Stimulated activated CD4-positive, alpha-beta T cell treated with anti-CD3 and anti-CD28 coated beads, TNF-alpha, amount 100 ng/mL, for 4 hours (primary cell): ENCODE data around the gene CPA5.

Source experiments
- DNase-seq, 3 experiments: peaks; one replicate each; pipeline ENCODE4 v3.0.0-alpha.2; 2020; ENCODE audit warnings: low read depth in 3 of 3

Gene CPA5

DNA sequence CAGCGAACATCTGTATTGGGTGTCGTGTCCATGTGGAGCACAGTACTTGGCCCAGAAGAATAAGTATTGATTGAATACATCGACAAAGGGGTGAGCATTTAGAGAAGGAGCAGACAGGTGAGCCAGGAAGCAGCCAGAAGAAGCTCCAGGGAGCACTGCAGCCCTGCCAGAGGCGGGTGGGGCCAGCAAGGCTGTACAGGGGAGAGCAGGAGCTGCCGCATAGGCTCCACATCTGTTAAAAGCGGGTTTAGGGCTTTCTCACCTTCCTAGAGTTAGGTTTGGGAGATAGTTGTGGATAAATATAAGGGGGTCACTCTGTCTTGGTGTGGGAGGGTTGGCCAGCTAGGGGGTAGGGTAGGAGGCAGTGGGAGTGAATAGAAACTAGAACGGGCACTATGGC is 34.4 kb downstream of the CPA5 start:
- DNase-seq = no peak

DNA sequence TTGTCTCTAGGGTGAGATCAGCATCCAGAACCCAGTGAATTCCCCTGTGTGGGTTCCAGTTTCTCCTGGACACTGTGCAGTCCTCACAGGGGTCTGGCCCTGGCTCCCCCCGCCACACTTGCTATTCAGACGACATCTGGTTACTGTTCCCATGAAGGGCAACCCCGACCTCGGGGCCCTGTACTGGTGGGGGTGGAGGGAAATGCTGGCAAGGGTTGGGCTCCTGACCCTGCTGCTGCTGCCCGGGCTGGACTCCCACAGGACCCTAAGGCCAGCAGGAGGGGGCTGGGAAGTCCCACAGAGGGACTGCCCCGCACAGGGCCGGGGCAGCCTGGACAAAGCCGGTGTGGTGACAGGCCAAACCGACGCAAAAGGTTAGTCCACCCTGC is 34.9 kb downstream of the CPA5 start:
- no peak for DNase-seq

DNA sequence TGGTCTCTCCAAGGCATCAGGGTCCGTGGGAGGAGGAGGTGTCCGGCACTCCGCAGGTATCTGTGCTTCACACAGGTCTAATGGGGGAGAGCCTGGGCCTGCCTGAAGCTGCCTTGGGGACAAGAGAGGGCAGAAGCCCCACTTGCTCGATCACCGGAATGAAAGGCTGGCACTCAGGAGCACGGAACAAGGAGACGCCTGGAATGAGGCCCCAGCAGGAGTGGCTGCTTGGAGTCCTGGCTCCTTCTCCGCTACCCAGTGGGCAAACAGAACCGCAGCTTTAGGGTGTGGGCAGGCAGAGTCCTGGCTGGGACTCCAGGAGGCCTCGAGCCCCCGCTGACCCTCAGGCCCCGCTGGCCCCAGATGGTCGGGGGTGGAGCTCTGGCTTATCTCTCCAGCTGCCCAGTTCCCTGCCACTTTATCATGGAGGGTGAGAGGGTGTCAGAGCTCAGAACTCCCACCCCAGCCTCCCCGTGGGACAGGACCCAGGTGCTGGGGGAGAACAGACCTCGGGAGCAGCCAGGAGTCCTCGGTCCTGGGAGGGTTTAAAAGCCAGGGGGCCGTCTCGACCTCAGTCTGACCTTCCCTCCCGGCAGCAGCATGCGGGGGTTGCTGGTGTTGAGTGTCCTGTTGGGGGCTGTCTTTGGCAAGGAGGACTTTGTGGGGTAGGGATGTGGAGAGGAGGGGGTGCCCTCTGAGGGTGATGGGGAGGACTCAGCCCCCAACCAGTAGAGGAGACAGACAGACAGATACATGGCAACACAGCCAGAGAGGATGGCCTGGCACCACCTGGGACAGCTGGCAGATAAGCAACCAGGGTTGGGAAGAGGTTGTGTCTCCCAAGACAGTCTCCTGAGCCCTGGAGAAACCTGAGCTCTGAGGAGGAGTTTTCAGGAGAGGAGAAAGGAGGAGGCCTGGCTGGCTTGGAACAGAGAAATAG is 35.6 kb downstream of the CPA5 start, which contains the start of gene CPA1:
Gene CPA1, plus strand, starts transcription at position 574 of the 940 bp plus-strand sequence. Its CDS starts 27 bp downstream, at position 601.
- no peak for DNase-seq

DNA sequence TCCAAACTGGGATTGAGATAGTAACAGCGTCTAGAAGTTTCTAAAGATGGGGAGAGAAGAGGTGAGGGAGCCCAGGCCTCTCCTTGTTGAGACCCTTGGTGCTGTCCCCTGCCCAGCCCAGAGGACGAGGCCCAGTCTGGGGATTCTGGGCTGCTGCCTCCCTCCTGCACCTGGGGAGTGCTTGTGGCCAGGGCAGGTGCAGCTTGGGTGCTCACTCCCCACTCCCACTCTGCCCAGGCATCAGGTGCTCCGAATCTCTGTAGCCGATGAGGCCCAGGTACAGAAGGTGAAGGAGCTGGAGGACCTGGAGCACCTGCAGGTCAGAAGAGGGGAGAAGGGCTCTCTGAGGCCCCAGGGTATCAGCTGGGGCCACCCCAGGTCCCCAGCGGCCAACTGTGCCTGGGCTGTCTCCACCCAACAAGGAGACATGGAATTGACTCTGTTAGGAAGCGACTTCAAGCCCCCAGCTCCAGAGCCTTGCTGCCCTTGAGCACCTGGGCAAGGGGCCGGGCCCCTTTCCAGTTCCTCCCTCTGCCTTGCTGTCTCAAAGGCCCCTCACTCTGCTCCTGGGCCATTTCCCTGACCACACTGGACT is 36.3 kb downstream of the CPA5 start:
- DNase-seq = no peak

DNA sequence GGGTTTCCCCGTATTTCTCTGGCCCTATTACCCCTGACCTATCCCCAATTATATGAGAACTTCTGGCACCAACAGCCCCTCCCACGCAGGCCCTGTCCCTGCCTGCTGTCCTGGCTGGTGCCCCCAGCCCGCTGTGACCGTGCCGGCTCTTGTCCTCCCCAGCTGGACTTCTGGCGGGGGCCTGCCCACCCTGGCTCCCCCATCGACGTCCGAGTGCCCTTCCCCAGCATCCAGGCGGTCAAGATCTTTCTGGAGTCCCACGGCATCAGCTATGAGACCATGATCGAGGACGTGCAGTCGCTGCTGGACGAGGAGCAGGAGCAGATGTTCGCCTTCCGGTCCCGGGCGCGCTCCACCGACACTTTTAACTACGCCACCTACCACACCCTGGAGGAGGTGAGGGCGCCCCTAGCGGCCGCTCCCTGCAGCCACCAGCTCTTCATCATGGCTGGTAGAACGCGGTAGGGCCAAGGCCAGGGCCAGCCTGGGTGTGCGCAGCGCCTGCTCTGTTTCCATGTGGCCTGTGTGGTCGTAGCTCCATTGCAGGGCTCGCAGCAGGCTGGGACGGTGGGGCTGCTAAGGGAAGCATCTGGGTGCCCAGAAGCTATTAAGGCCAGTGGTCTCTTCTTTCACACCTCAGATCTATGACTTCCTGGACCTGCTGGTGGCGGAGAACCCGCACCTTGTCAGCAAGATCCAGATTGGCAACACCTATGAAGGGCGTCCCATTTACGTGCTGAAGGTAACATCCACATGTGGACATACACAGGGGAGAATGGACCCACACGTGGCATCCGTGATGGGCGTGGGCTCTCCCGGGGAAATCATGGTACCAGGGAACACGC is 37.1 kb downstream of the CPA5 start:
- no peak for DNase-seq

DNA sequence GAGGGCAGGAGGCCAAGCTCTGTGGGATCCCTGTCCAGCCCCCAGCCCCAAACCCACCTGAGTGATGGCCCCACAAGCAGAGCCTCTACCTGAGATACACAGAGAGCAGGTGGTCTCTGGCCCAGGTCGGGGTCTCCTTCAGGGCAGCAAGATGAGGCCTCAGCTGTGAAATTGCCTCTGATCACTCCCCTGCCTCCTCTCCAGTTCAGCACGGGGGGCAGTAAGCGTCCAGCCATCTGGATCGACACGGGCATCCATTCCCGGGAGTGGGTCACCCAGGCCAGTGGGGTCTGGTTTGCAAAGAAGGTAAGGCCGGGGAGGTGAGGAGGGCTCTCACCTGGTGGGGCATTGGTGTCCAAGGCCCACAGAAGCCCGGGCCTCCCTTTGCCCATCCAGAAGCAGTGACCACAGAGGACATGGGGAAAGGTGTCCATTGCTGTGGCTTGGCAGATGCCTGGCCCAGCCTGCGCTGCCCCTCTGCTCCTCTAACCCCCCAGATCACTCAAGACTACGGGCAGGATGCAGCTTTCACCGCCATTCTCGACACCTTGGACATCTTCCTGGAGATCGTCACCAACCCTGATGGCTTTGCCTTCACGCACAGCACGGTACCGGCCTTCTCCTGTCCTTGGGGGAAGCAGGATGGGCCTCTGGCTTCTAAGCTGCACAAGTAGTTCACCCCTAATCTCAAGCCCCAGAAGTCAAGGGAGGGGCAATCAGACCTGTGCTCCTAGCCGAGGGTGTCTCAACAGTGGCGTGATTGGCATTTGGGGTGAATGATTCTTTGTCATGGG is 38.8 kb downstream of the CPA5 start:
- DNase-seq = no peak

DNA sequence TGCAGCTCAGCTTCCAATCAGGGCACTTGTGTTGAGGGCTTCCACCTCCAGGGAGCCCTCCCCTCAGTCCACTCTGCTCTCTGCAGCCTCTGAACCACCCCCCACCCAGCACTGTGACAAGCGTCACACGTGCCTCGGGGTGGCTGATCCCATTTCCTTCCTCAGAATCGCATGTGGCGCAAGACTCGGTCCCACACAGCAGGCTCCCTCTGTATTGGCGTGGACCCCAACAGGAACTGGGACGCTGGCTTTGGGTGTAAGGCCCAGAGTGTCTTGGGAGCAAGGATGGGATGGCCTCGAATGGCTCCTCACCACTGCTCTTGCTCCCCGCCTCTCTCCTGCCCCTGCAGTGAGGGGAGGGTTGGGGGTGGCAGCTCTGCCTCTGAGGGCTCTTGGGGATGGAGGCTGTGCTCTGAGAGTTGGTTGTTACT is 39.8 kb downstream of the CPA5 start:
- no peak for DNase-seq

DNA sequence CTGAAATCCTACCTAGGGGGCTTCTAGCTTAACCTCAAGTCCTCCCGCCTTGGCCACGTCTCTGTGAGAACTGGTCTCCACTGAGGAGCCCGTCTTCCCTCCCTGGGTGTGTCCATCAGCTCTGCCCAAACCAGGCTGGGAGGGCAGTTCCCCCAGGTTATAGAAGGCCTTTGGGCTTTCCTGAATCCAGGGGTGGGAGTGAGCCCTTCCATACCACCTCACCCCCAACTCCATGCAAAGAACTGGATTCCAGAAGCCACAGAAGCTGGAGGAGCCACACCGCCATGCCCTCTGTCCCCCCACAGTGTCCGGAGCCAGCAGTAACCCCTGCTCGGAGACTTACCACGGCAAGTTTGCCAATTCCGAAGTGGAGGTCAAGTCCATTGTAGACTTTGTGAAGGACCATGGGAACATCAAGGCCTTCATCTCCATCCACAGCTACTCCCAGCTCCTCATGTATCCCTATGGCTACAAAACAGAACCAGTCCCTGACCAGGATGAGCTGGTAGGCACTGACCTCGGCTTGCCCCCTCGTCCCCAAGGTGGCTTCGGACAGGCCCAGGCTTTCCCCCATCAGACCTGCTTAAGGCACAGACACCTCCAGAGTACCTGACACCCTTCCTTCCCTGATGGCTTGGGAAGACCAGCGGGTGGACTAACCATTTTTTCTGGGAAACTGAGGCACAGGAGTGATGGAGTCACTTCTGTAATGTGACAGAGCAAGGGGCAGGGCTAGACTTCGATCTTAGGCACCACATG is 40.4 kb downstream of the CPA5 start:
- DNase-seq = no peak

DNA sequence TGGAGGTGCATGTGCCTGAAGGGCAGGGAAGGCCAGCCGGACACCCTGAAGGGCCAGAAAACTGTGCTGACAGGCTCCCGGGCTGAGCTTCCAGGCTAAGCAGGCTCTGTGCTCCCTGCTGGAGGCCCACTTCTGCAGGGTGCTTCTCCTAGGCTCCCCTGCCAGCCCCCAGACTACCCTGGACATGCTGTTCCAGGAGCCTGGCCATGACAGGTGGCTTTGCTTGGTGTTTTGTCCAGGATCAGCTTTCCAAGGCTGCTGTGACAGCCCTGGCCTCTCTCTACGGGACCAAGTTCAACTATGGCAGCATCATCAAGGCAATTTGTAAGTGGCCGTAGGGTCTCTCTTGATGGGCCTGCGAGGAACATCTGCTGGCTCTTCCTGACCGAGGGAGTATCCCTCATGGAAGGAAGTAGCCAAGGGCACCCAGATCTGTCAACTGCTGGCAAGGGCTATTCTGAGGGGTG is 41.0 kb downstream of the CPA5 start:
- no peak for DNase-seq

DNA sequence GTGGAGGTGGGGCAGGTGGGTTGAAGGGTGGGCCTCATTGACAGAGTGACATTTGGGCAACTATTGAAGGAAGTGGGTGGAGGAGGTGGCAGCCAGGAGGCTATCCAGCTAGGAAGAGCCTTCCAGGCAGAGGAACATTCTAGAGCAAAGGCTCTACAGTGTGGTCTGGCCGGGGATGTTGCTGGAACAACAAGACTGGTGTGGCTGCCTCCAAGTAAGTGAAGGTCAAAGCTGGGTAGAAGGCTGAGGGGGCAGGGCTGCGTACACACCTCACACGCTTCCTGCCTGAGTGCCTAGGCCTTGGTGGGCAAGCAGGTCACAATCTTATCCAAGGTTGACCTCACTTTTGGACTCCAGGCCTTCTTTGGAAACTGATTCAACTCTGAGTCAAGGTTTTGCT is 42.3 kb downstream of the CPA5 start:
- DNase-seq = no peak

DNA sequence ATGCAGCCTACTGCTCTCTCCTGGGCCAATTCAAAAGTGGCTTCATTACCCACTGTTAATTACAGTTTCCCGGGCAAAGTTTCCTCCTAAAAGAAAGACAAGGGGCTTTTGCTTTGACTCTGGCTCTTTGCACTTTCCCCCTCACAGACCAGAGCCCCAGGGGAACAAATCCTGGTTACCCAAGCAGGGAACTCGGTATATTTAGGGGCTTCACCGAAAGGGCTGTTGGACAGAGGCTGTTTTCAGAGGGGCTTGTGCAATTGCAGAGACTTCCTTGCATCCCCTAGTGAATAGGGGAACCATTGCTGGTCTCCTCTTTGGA is 42.7 kb downstream of the CPA5 start:
- DNase-seq = no peak

DNA sequence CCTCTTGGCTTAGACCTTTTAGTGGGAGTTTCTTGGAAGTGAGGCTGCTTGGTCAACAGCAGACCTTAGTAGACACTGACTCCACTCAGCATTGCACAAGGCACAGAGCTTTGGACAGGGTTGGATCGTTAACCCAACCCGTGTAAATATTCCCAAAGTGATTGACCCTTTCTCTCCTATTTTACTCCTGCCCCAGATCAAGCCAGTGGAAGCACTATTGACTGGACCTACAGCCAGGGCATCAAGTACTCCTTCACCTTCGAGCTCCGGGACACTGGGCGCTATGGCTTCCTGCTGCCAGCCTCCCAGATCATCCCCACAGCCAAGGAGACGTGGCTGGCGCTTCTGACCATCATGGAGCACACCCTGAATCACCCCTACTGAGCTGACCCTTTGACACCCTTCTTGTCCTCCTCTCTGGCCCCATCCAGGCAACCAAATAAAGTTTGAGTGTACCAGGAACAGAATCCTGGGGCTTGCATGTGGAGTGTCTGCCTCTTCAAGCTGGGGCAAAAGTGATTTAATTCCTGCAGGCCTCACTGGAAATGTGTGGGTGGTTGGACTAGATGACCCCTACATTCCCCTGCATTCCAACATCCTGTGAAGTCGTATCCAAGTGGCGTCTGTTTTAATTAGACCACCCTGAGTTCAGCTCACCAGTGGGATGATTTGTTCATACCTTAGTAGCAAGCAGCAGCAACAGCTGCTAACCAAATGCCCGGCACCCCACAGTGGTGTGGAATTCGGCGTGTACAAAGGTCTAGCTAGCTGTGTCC is 43.2 kb downstream of the CPA5 start:
- no peak for DNase-seq

DNA sequence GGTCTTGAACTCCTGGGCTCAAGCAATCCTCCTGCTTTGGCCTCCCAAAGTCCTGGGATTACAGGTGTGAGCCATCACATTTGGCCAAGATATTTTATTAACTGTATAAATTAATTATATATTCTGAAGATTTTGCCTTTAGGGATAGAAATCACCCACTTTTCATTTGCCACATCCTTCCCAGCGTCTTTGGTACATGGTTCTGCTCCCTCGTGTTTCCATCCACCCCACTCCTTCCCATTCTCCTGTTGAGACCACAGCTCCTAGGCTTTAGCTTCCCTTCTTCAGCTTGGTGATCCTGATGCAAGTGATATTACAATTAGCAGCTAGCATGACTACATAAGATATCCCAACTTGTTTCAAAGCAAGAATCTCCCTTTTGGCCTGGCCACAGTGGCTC is 44.1 kb downstream of the CPA5 start:
- DNase-seq = no peak

DNA sequence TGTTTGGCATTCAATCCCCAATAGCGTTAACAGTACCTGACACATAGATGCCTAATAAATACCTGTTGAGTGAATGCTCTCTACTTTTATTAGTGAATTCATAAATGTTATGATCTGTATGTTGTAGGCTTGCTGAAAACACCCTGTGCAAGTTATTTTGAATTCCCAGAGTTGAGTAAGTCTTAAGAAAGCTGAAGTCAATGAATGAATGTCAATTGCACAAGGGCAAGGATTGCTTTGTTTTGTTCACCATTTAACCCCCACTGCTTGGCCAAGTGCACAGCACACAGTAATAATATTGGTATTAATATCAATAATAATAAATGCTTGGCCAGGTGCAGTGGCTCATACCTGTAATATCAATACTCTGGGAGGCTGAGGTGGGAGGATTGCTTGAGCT is 45.9 kb downstream of the CPA5 start:
- no peak for DNase-seq

DNA sequence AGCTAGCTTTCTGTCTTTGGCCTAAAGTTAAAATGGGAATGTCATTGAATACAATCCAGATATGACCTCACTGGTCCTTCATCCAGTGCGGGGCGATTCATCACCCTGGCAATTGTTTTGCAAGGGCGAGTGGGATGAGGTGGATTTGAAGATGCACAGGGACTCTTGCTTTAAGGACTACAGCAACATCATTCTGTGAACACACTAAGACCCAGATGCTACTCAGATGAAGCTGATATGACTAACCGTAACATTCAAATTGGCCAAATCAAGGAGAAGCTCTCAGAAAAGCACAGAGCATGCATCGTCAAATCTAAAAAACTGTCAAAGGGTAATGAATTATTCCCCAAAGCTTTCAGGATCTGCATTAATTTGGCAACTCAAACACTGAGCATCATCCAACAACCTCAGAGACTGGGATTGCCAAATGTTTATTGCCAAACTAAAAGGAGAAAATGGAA is 48.5 kb downstream of the CPA5 start:
- no peak for DNase-seq

DNA sequence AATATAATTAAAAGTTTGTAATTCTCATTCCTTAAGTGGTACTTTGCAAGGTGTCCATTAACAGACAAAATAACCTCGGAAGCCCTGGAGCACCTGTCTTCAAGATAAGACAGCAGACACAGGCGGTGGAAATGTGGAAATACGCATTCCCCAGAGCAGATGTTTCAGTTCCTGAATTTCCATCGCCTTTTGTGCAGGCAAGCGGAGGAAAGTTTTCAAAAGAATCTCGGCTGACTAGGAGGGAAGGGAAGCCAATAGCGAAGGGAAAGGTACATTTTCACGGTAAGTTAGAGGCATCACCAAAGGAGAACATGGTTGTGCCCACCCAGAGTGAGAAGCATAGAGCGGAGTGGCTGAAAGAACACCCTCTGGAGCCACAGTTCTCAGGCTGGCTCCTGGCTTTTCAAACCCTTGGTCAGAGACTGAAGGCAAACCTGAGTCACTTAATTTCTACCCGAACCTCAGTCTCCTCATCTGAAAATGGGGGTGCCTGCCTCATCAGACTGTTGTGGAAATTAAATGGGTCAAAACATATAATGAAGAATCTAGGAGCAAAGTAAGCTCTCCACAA is 49.3 kb downstream of the CPA5 start:
- no peak for DNase-seq

DNA sequence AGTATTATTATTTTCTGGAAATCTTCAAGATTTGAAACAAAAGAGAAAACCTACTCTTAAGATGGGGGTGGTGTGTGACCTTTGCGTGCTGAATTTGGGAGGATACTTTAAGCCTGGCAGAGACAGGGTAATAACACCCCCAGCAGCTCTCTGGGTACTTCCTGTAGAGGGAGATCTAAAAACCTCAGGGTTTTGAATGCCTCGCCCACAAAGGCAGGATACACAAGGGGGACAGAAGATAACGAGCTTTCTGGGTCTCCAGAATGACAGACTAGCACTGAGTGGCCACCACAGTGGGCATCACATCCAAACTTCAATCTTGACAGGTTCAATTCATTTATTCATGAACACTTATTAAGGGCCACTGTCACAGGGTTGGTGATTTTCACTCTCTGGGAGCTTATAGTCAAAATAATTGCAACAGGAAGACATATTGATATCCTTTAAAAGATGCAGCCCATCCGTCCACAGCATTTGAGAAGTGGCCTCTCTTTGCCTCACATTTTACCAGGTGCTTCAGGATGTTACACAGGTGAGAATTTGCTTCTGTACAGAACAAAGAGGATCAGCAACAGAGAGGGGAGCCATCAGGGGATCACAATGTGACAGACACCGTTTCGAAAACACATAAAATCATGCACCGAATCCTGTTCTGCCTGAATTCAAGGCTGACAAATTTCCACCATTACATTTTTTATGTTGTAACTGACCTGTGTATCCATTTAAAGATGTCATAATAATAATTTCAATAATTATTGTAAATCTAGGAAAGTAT is 50.0 kb downstream of the CPA5 start:
- DNase-seq = peak in 1 of 3 experiments; percentile 4

DNA sequence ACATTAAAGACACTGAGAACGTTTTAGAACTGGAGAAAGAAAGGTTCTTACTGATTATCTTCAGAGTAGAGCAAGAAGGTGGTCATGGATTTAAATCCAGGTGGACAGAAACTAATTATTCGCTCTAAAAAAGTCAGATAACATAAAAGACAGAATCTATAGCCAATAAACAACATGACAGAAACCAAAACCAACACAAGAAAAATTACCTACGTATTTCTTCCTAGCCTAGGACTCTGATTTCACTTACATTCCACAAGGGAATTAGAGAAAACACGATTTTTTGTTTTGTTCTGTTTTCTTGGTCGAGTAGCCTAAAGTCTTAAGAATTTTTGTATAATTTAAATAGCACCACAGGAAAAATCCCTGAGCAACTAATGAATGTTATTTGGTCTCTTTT is 50.8 kb downstream of the CPA5 start:
- DNase-seq = no peak

DNA sequence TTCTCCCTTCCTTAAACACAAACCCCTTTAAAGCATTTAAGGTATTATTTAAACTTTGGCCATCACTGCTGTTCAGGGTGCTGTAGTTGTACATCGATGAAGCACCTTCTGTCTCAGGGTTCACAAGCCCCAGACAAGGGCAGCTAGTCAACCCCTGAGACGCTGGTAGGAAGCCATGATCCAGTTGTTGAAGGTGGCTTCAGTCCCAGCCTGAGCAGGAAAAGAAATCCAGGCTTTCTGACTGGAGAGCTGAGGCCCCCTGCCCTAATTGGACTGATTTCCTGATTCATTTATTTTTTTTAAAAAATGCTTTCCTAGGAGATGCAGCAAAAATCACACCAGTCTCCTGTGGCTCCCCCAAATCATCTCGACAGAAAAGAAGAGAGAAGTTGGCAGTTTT is 51.5 kb downstream of the CPA5 start:
- DNase-seq = no peak
